Measurements from ENCODE around the gene TMEM219. TPM values are rescaled to one million over a fixed set of nuclear protein-coding genes. Genes with fewer than 3 reads are reported as not detected.

Gene TMEM219
- total RNA-seq, 4 donors from 2014 or later, result 53.8 to 149 (median 120) TPM

DNA sequence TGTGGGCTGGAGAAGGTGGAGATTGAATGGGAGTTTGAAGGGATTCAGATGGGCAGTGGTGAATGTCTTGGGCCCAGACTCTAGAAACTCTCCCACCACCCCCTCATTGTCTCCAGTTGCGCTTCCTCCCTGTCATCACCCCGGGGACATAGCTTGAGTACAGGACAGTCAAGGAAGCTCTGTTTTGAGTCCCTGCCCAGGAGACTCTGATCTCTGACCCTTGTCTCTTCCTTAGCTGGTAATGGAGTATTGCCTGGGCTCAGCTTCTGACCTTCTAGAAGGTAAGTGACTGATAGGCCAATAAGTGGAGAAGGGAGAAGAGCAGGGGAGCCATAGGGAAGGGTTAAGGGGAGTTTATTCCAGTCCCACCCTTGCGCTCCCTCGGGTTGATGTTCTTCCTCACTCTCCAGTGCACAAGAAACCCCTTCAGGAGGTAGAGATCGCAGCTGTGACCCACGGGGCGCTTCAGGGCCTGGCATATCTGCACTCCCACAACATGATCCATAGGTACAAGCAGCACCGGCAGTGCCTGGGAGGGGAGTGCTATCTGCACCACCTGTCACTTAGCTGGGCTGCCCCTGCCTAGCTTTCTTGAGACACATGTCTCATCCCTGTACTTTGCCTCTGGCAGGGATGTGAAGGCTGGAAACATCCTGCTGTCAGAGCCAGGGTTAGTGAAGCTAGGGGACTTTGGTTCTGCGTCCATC, 16.8 kb downstream of the TMEM219 start:
- TF ChIP-seq, protein P1, sequence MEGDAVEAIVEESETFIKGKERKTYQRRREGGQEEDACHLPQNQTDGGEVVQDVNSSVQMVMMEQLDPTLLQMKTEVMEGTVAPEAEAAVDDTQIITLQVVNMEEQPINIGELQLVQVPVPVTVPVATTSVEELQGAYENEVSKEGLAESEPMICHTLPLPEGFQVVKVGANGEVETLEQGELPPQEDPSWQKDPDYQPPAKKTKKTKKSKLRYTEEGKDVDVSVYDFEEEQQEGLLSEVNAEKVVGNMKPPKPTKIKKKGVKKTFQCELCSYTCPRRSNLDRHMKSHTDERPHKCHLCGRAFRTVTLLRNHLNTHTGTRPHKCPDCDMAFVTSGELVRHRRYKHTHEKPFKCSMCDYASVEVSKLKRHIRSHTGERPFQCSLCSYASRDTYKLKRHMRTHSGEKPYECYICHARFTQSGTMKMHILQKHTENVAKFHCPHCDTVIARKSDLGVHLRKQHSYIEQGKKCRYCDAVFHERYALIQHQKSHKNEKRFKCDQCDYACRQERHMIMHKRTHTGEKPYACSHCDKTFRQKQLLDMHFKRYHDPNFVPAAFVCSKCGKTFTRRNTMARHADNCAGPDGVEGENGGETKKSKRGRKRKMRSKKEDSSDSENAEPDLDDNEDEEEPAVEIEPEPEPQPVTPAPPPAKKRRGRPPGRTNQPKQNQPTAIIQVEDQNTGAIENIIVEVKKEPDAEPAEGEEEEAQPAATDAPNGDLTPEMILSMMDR (IDR thresholded peaks at IDR 0.05; ENCODE audit: low read depth), result no peak

DNA sequence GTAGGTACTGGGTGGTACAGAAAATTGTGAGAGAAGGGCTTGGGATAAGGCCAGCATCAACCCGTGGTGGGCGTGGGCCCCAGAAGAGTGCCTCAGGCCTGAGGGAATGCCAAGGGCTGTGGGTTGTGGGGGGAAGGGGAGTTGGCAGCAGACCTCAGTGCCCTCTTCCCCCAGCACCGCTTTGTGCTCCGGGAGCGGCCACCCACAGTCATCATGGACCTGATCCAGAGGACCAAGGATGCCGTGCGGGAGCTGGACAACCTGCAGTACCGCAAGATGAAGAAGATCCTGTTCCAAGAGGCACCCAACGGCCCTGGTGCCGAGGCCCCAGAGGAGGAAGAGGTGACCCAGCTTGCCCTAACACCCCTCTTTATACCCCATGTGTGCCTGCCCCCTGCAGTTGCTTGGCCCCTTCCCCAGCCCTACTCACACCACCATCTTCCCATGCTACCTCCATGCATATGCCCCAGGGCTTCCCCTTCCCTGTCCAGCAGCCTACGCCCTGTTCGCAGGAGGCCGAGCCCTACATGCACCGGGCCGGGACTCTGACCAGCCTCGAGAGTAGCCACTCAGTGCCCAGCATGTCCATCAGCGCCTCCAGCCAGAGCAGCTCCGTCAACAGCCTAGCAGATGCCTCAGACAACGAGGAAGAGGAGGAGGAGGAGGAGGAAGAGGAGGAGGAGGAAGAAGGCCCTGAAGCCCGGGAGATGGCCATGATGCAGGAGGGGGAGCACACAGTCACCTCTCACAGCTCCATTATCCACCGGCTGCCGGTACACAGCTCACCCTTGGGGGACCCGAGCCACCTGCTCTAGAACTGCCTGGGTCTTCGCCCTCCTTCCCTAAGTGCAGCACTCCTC, 20.9 kb downstream of the TMEM219 start:
- TF ChIP-seq, protein P1 (IDR thresholded peaks at IDR 0.05; ENCODE audit: low read depth), result no peak

DNA sequence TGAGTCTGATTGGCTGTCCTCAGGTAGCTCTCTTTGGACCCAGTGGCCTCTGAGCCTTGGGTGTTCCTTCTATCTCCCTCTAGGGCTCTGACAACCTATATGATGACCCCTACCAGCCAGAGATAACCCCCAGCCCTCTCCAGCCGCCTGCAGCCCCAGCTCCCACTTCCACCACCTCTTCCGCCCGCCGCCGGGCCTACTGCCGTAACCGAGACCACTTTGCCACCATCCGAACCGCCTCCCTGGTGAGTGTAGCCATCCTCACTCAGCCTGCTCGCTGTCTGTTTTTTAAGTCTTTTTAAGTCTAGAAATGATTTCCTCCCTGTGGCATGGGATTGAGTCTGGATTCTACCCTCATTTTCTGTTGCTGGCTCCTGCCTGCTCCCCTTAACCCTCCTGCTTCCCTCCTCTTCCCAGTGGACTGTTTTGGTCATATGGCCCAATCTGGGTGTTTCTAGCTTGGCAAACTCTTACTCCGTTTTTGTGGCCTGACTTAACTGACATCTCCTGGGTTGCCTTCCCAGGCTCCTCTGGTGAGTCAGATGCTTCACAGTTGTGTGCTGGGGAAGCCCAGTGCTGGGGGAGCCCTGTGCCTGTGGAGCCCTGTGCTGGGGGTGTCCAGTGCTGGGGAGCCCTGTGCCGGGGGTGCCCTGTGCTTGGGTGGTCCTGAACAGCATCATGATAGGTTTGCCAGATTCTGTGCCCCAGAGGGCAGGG, 21.7 kb downstream of the TMEM219 start:
- TF ChIP-seq, protein P1 (IDR thresholded peaks at IDR 0.05; ENCODE audit: low read depth), result no peak

DNA sequence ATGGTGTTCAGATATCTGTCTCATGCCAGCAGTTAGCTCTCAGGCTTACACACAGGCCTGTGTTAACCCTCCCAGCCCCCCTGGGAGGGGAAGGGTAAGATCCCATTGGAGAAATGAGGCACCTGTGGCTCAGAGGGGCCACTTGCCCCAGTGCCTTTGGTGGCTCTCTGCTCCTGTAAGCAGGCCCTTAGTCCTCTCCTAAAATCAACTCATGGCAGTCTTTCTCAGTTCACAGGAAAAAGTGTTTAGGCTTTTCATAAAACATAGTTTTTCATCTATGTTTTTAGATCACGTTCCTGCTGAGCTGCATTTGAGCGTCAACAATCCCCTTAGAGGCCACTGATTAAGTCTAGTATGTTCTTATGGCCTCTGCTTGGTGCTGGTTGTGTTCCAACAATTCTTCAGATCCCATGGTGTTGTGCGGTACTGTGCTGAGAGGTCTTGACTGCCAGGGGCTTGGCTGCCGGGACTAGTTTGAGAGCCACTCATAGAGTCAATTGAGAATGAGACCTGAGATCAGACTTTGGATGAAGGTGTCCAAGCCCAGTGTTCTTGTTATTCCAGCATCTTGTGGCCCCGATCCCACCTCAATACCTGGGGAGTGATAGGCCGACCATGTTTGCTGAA, 22.4 kb downstream of the TMEM219 start:
- TF ChIP-seq, protein P1 (IDR thresholded peaks at IDR 0.05; ENCODE audit: low read depth), result no peak

DNA sequence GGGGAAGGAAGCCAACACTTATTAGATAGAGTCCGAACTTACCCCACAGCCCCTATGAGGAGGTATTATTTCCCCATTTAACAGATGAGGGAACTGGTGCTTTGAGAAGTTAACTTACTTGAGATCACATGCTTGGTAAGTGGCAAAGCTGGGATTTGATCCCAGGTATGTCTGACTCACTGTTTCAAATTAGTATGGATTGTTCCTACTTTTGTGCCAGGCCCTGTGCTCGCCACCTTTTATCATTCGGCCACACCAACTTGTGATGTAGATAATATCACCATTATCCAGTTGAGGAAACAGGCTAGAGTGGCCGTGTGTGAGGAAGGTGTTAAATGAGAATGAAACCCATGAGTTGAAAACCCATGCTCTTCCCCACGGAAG, 22.9 kb downstream of the TMEM219 start:
- TF ChIP-seq, protein P1 (IDR thresholded peaks at IDR 0.05; ENCODE audit: low read depth), result no peak

DNA sequence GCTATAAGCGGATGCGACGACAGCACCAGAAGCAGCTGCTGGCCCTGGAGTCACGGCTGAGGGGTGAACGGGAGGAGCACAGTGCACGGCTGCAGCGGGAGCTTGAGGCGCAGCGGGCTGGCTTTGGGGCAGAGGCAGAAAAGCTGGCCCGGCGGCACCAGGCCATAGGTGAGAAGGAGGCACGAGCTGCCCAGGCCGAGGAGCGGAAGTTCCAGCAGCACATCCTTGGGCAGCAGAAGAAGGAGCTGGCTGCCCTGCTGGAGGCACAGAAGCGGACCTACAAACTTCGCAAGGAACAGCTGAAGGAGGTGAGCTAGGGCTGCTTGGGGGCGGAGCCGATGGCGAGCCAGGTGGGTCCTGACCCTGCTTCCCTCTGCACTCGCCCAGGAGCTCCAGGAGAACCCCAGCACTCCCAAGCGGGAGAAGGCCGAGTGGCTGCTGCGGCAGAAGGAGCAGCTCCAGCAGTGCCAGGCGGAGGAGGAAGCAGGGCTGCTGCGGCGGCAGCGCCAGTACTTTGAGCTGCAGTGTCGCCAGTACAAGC, 23.5 kb downstream of the TMEM219 start:
- TF ChIP-seq, protein P1 (IDR thresholded peaks at IDR 0.05; ENCODE audit: low read depth), result no peak
